Large intestine (tissue), 1 donor: ENCODE data around the gene NPM1. TPM values are rescaled to one million over a fixed set of nuclear protein-coding genes. Genes with fewer than 3 reads are reported as not detected.

Source experiments
- polyA plus RNA-seq: library from polyadenylated mRNA; unstranded; fragments of 120-200 nt; gene quantifications from one replicate; pipeline ENCODE4 v1.2.1, GENCODE V29; 2013

NPM1 gene
- polyA plus RNA-seq, 1 donor = 2,359 TPM

Other genes with a start within 250 kb of the NPM1 start
- gene TLX3, start 78.6 kb upstream of the NPM1 start, polyA plus RNA-seq = not detected
- 1.4 TPM for gene FGF18, start 31.8 kb downstream of the NPM1 start, polyA plus RNA-seq